ENCODE data around the gene EXOSC3.

DNA sequence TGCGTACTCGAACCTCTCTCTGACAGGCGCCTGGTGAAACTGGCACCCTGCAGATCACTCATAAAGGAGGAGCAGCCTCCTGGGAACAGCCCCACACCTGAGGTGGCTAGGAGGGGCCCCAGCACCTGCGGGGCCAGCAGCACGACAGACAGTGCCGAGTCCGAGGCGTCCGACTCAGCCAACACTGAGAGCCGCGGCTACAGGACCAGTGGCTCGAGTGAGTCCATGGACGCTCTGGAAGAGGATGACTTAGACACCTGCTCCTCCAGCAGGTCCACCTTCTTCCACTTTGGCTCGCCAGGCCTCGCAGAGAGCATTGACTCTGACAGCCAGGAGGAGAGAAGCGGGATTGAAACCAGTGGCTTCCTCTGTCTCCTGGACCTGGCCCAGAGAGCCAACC is 44.7 kb downstream of the EXOSC3 start:
- no peak for TF ChIP-seq TCF7L2 (IDR thresholded peaks at IDR 0.05; ENCODE audit: borderline replicate concordance, low read depth, low read length)
- TF ChIP-seq, protein P1, sequence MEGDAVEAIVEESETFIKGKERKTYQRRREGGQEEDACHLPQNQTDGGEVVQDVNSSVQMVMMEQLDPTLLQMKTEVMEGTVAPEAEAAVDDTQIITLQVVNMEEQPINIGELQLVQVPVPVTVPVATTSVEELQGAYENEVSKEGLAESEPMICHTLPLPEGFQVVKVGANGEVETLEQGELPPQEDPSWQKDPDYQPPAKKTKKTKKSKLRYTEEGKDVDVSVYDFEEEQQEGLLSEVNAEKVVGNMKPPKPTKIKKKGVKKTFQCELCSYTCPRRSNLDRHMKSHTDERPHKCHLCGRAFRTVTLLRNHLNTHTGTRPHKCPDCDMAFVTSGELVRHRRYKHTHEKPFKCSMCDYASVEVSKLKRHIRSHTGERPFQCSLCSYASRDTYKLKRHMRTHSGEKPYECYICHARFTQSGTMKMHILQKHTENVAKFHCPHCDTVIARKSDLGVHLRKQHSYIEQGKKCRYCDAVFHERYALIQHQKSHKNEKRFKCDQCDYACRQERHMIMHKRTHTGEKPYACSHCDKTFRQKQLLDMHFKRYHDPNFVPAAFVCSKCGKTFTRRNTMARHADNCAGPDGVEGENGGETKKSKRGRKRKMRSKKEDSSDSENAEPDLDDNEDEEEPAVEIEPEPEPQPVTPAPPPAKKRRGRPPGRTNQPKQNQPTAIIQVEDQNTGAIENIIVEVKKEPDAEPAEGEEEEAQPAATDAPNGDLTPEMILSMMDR (tag by site-specific recombination; IDR thresholded peaks at IDR 0.05): no peak
- no peak for TF ChIP-seq ZNF266 (tag by site-specific recombination; IDR thresholded peaks at IDR 0.05; ENCODE audit: low read depth)
- TF ChIP-seq YY1 (tag by site-specific recombination; IDR thresholded peaks at IDR 0.05): no peak
- TF ChIP-seq SALL2 (tag by site-specific recombination; IDR thresholded peaks at IDR 0.05; ENCODE audit: borderline replicate concordance): no peak
- no peak for TF ChIP-seq ZNF514 (tag by site-specific recombination; IDR thresholded peaks at IDR 0.05)
- TF ChIP-seq, protein P2, sequence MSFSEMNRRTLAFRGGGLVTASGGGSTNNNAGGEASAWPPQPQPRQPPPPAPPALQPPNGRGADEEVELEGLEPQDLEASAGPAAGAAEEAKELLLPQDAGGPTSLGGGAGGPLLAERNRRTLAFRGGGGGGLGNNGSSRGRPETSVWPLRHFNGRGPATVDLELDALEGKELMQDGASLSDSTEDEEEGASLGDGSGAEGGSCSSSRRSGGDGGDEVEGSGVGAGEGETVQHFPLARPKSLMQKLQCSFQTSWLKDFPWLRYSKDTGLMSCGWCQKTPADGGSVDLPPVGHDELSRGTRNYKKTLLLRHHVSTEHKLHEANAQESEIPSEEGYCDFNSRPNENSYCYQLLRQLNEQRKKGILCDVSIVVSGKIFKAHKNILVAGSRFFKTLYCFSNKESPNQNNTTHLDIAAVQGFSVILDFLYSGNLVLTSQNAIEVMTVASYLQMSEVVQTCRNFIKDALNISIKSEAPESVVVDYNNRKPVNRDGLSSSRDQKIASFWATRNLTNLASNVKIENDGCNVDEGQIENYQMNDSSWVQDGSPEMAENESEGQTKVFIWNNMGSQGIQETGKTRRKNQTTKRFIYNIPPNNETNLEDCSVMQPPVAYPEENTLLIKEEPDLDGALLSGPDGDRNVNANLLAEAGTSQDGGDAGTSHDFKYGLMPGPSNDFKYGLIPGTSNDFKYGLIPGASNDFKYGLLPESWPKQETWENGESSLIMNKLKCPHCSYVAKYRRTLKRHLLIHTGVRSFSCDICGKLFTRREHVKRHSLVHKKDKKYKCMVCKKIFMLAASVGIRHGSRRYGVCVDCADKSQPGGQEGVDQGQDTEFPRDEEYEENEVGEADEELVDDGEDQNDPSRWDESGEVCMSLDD (tag by site-specific recombination; IDR thresholded peaks at IDR 0.05): no peak
- TF ChIP-seq, protein P3, sequence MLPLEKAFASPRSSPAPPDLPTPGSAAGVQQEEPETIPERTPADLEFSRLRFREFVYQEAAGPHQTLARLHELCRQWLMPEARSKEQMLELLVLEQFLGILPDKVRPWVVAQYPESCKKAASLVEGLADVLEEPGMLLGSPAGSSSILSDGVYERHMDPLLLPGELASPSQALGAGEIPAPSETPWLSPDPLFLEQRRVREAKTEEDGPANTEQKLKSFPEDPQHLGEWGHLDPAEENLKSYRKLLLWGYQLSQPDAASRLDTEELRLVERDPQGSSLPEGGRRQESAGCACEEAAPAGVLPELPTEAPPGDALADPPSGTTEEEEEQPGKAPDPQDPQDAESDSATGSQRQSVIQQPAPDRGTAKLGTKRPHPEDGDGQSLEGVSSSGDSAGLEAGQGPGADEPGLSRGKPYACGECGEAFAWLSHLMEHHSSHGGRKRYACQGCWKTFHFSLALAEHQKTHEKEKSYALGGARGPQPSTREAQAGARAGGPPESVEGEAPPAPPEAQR (tag by site-specific recombination; IDR thresholded peaks at IDR 0.05): no peak
- TF ChIP-seq ZBTB17 (tag by site-specific recombination; IDR thresholded peaks at IDR 0.05): no peak

Data from HEK293 (cell line).